Epithelial cell of prostate (primary cell): ENCODE measurements around the gene PLOD2.
A peak's percentile ranks its signal among the peaks of the same experiment; 100 is the strongest.
"Not testable (repeated sequence)": the region's sequence is repeated elsewhere in the genome, so short reads cannot be mapped to it uniquely, and the experiment has no call there.

Experiments used
- DNase-seq: peaks from one replicate; pipeline ENCODE4 v3.0.0-alpha.2; 2011; ENCODE audit warnings: low read depth, low spot score
- H3K27ac ChIP-seq: fragments of 450-650 bp; 2 replicates; pipeline ENCODE4 v1.5.1; 2017; ENCODE audit warnings: mild to moderate bottlenecking

Gene PLOD2

GRCh38 chr3:146145642-146146041, 15.3 kb downstream of the PLOD2 start:
- DNase-seq: no peak

GRCh38 chr3:146142757-146143156, 18.2 kb downstream of the PLOD2 start:
- no peak overlapping the region for H3K27ac ChIP-seq
- no peak for DNase-seq

More at GRCh38 chr3:146145642-146146041, 15.3 kb downstream of the PLOD2 start:
- H3K27ac ChIP-seq: no peak overlapping the region

- H3K27ac ChIP-seq: no peak overlapping the region
- no peak for DNase-seq
Measured at GRCh38 chr3:146139586-146140110, 21.3 kb downstream of the PLOD2 start.

- H3K27ac ChIP-seq: no peak overlapping the region
- no peak for DNase-seq
Measured at GRCh38 chr3:146138902-146139301, 22.1 kb downstream of the PLOD2 start.

- no peak overlapping the region for H3K27ac ChIP-seq
- DNase-seq: no peak
Measured at GRCh38 chr3:146136647-146137046, 24.3 kb downstream of the PLOD2 start.

- DNase-seq: no peak
- H3K27ac ChIP-seq: no peak overlapping the region
Measured at GRCh38 chr3:146134348-146135117, 26.5 kb downstream of the PLOD2 start.

GRCh38 chr3:146133441-146133840, 27.5 kb downstream of the PLOD2 start:
- no peak overlapping the region for H3K27ac ChIP-seq
- no peak for DNase-seq

- DNase-seq: no peak
- no peak overlapping the region for H3K27ac ChIP-seq
Measured at GRCh38 chr3:146131616-146132410, 29.2 kb downstream of the PLOD2 start.

GRCh38 chr3:146130881-146131371, 30.1 kb downstream of the PLOD2 start:
- no peak overlapping the region for H3K27ac ChIP-seq
- no peak for DNase-seq

- no peak overlapping the region for H3K27ac ChIP-seq
- no peak for DNase-seq
Measured at GRCh38 chr3:146129750-146130149, 31.2 kb downstream of the PLOD2 start.

- no peak overlapping the region for H3K27ac ChIP-seq
- DNase-seq: no peak
Measured at GRCh38 chr3:146128939-146129338, 32.0 kb downstream of the PLOD2 start.

GRCh38 chr3:146128179-146128578, 32.8 kb downstream of the PLOD2 start:
- DNase-seq: no peak
- H3K27ac ChIP-seq: no peak overlapping the region

GRCh38 chr3:146125951-146126350, 35.0 kb downstream of the PLOD2 start:
- H3K27ac ChIP-seq: peak overlapping the region; percentile 41
- peak; percentile 33 for DNase-seq

GRCh38 chr3:146124126-146124801, 36.7 kb downstream of the PLOD2 start:
- H3K27ac ChIP-seq: no peak overlapping the region
- no peak for DNase-seq

- H3K27ac ChIP-seq: no peak overlapping the region
- DNase-seq: no peak
Measured at GRCh38 chr3:146117406-146118285, 43.3 kb downstream of the PLOD2 start.

GRCh38 chr3:146115619-146116018, 45.4 kb downstream of the PLOD2 start:
- DNase-seq: no peak
- H3K27ac ChIP-seq: no peak overlapping the region

GRCh38 chr3:146113804-146114203, 47.2 kb downstream of the PLOD2 start:
- DNase-seq, H3K27ac ChIP-seq: not testable (repeated sequence)

- no peak overlapping the region for H3K27ac ChIP-seq
- no peak for DNase-seq
Measured at GRCh38 chr3:146111337-146111736, 49.6 kb downstream of the PLOD2 start.

GRCh38 chr3:146110161-146110560, 50.8 kb downstream of the PLOD2 start:
- no peak for DNase-seq
- H3K27ac ChIP-seq: no peak overlapping the region

- no peak overlapping the region for H3K27ac ChIP-seq
- no peak for DNase-seq
Measured at GRCh38 chr3:146106986-146107385, 54.0 kb downstream of the PLOD2 start.
